Fibroblast of lung (primary cell): ENCODE data around the gene ITPR1. TPM values are rescaled to one million over a fixed set of nuclear protein-coding genes. Genes with fewer than 3 reads are reported as not detected.

Source experiments
- DNase-seq, 2 donors: peaks; one replicate each; pipeline versions ENCODE4 v3.0.0 to v3.0.0-alpha.2; 2010; ENCODE audit warnings: low read depth in 2 of 2
- H2AFZ ChIP-seq: 2 replicates; pipeline ENCODE4 v1.5.1; 2012; ENCODE audit warnings: low read length, control low read depth, inconsistent platforms
- H3K27ac ChIP-seq: 2 replicates; pipeline ENCODE4 v1.5.1; 2011; ENCODE audit warnings: low read length, control low read depth; ENCODE audit not compliant: insufficient read depth
- H3K27me3 ChIP-seq: 2 replicates; pipeline ENCODE4 v1.5.1; 2011; ENCODE audit warnings: mild to moderate bottlenecking, low read length; ENCODE audit not compliant: control insufficient read depth, insufficient read depth
- H3K36me3 ChIP-seq: 2 replicates; pipeline ENCODE4 v1.5.1; 2011; ENCODE audit warnings: low read length; ENCODE audit not compliant: control insufficient read depth, insufficient read depth
- H3K4me1 ChIP-seq: 2 replicates; pipeline ENCODE4 v1.5.1; 2011; ENCODE audit warnings: low read length; ENCODE audit not compliant: control insufficient read depth, insufficient read depth; ENCODE audit errors: extremely low read depth
- H3K4me2 ChIP-seq: 2 replicates; pipeline ENCODE4 v1.5.1; 2011; ENCODE audit warnings: low read length, control low read depth; ENCODE audit not compliant: insufficient read depth; ENCODE audit errors: extremely low read depth
- H3K4me3 ChIP-seq, 4 experiments: fragments of 200-600 bp in 1 of 4; sonication (generic) in 1 of 4; replicated peaks in 1 of 4; 2 replicates each; pipeline ENCODE4 v1.5.1; 2011 to 2016; ENCODE audit warnings: low read length in 4 of 4, low read depth in 3 of 4, mild to moderate bottlenecking in 3 of 4, control low read depth in 2 of 4, inconsistent platforms in 1 of 4, mixed read lengths in 1 of 4; ENCODE audit not compliant: insufficient read depth in 1 of 4; ENCODE audit errors: control extremely low read depth in 1 of 4
- H3K79me2 ChIP-seq: 2 replicates; pipeline ENCODE4 v1.5.1; 2012; ENCODE audit warnings: mild to moderate bottlenecking, low read length, inconsistent platforms; ENCODE audit not compliant: control insufficient read depth, insufficient read depth
- H3K9ac ChIP-seq: 2 replicates; pipeline ENCODE4 v1.5.1; 2011; ENCODE audit warnings: mild to moderate bottlenecking, low read length, control low read depth; ENCODE audit not compliant: insufficient read depth
- H3K9me3 ChIP-seq: 2 replicates; pipeline ENCODE4 v1.5.1; 2012; ENCODE audit warnings: low read depth, low read length; ENCODE audit not compliant: control insufficient read depth, insufficient read depth
- H4K20me1 ChIP-seq: 2 replicates; pipeline ENCODE4 v1.5.1; 2011; ENCODE audit warnings: low read length; ENCODE audit not compliant: control insufficient read depth, insufficient read depth; ENCODE audit errors: extremely low read depth
- CTCF ChIP-seq, 2 donors: IDR thresholded peaks in 1 of 2; conservative IDR thresholded peaks in 1 of 2; 1 replicate in 1 of 2; 2 replicates in 1 of 2; pipeline ENCODE4 v1.5.1; 2011 to 2012; ENCODE audit warnings: low read length in 2 of 2, control low read depth in 1 of 2, inconsistent platforms in 1 of 2, low read depth in 1 of 2, mild to moderate bottlenecking in 1 of 2
- EZH2 ChIP-seq: IDR thresholded peaks from 2 replicates; pipeline ENCODE4 v1.5.1; 2012; ENCODE audit warnings: low read length, control low read depth, mild to moderate bottlenecking; ENCODE audit errors: missing control alignments
- polyA plus RNA-seq, 2 donors: library from polyadenylated mRNA; depleted of rRNA in 1 of 2; stranded (reverse) in 1 of 2; unstranded in 1 of 2; fragments of >200 nt; gene quantifications; 2 replicates each; pipeline ENCODE4 v1.2.1, GENCODE V29; 2011 to 2012; ENCODE audit warnings: missing spikeins in 1 of 2
- total RNA-seq: library from RNA; depleted of rRNA; stranded (reverse); fragments of >200 nt; gene quantifications from 2 replicates; pipeline ENCODE4 v1.2.1, GENCODE V29; 2014

The ITPR1 gene
- total and polyA plus RNA-seq, 2 donors (not counting 1 experiment from before 2014, with no cell fraction given), result 19.2 to 87.0 TPM

GRCh38 chr3:4685673-4686345 is 192.7 kb downstream of the ITPR1 start:
- TF ChIP-seq CTCF (conservative IDR thresholded peaks at IDR 0.05 in 1 of 2, IDR thresholded peaks at IDR 0.05 in 1 of 2; ENCODE audit: low read depth in 1 of 2, low read length in 2 of 2) (no peak), EZH2 (no peak)
- no peak for DNase-seq
- Histone ChIP-seq H2AFZ (no peak overlapping the region), H3K9ac (no peak overlapping the region), H3K36me3 (no peaks in the 10 kb centered on the region), H3K27me3 (no peaks in the 10 kb centered on the region), H3K4me1 (no peaks in the 10 kb centered on the region), H3K9me3 (no peaks in the 10 kb centered on the region), H4K20me1 (no peaks in the 10 kb centered on the region), H3K4me2 (no peak overlapping the region), H3K4me3 (no peak overlapping the region), H3K27ac (no peak overlapping the region), H3K79me2 (no peaks in the 10 kb centered on the region)

- Histone ChIP-seq H4K20me1 (no peaks in the 10 kb centered on the region), H3K9me3 (no peaks in the 10 kb centered on the region), H3K4me2 (no peak overlapping the region), H3K27ac (no peak overlapping the region), H3K4me3 (no peak overlapping the region), H3K4me1 (no peaks in the 10 kb centered on the region), H3K36me3 (no peaks in the 10 kb centered on the region), H3K79me2 (no peaks in the 10 kb centered on the region), H2AFZ (no peak overlapping the region), H3K27me3 (no peaks in the 10 kb centered on the region), H3K9ac (no peak overlapping the region)
- no peak for DNase-seq
- TF ChIP-seq EZH2 (no peak), CTCF (conservative IDR thresholded peaks at IDR 0.05 in 1 of 2, IDR thresholded peaks at IDR 0.05 in 1 of 2; ENCODE audit: low read depth in 1 of 2, low read length in 2 of 2) (no peak)
Measured at GRCh38 chr3:4686619-4687018, 193.5 kb downstream of the ITPR1 start.

- Histone ChIP-seq H3K4me2 (no peak overlapping the region), H2AFZ (no peak overlapping the region), H3K79me2 (no peaks in the 10 kb centered on the region), H3K27ac (no peak overlapping the region), H3K9ac (no peak overlapping the region), H3K36me3 (no peaks in the 10 kb centered on the region), H3K4me1 (no peaks in the 10 kb centered on the region), H3K27me3 (no peaks in the 10 kb centered on the region), H4K20me1 (no peaks in the 10 kb centered on the region), H3K9me3 (no peaks in the 10 kb centered on the region), H3K4me3 (no peak overlapping the region)
- DNase-seq, result peak in 1 of 2 donors; percentile 59
- TF ChIP-seq CTCF (conservative IDR thresholded peaks at IDR 0.05 in 1 of 2, IDR thresholded peaks at IDR 0.05 in 1 of 2; ENCODE audit: low read depth in 1 of 2, low read length in 2 of 2) (no peak), EZH2 (no peak)
Measured at GRCh38 chr3:4687167-4687566, 194.0 kb downstream of the ITPR1 start.
